ENCODE results near the gene FGR.
"Not testable (repeated sequence)": the region's sequence is repeated elsewhere in the genome, so short reads cannot be mapped to it uniquely, and the experiment has no call there.

FGR gene

DNA sequence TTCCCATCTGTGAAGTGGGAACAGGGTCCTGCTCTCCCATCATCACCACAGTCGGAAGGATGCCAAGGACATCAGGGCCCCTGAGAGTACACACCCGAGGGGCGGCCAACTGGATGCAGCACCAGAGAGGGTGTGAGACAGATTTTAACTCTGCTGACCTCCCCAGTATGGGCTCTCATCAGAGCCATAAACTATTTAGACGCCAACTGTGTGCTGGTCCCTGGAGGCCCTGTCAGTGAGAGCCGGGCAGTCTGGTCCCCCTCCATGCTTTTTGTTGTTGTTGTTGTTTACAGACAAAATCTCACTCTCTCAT lies 1.7 kb downstream of the FGR start:
- Histone ChIP-seq H3K9ac (ENCODE audit: low read length) (no peak overlapping the region), H3K27me3 (ENCODE audit: control insufficient read depth, insufficient read depth, low read length) (peaks cover 30% of the 10 kb centered on the region), H3K4me3 (ENCODE audit: low read depth, low read length) (no peak overlapping the region), H3K9me3 (ENCODE audit: control insufficient read depth, insufficient read depth, low read depth, low read length) (no peaks in the 10 kb centered on the region), H3K4me1 (ENCODE audit: control insufficient read depth, insufficient read depth, low read length) (peaks cover 34% of the 10 kb centered on the region), H3K27ac (ENCODE audit: low read depth, low read length) (no peak overlapping the region), H3K36me3 (ENCODE audit: control insufficient read depth, insufficient read depth, low read length) (no peaks in the 10 kb centered on the region)

DNA sequence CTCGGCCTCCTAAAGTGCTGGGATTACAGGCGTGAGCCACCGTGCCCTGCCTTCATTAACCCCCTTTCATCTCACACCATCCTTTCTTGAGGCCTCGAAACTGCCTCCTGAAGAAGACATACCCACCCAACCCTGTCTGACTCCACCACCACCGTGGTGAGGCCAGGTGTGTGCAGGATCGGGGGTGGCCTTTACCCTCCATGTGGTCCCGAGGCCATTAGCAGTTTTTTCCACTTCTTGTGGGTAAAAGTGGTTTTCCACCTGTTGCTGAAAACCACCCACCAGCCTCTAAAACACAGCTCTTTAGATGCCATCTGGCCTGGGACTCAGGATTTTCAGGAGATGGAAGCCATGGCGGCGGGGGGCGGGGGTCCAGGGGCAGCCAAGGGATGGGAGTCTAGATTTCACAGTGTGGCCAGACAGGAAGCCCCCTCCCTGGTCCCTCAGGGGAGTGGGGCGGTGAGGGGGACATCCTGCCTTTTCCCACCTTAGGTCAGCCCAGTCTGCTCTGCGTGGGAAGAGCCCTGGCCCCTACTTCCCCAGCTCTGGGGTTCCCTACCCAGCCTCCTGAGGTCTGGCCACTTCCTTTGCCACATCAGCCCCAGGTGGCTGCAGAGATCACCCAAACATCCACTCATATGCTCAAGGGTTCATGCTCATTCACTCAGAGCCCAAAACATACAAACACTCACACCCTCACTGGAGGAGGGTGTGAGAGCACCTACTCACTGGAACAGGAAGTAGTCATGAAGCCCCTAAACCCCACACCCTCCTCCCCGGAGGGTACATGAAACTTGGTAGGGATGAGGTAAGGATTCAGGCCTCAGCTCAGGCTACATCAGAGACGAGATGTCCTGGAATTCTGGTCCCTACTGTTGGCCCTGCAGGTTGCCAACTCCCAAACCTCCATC lies 2.3 kb downstream of the FGR start:
- Histone ChIP-seq H3K4me3 (ENCODE audit: low read depth, low read length) (no peak overlapping the region), H3K27ac (ENCODE audit: low read depth, low read length) (no peak overlapping the region), H3K9me3 (ENCODE audit: control insufficient read depth, insufficient read depth, low read depth, low read length) (no peaks in the 10 kb centered on the region), H3K36me3 (ENCODE audit: control insufficient read depth, insufficient read depth, low read length) (no peaks in the 10 kb centered on the region), H3K9ac (ENCODE audit: low read length) (no peak overlapping the region), H3K4me1 (ENCODE audit: control insufficient read depth, insufficient read depth, low read length) (peaks cover 34% of the 10 kb centered on the region), H3K27me3 (ENCODE audit: control insufficient read depth, insufficient read depth, low read length) (peaks cover 30% of the 10 kb centered on the region)

DNA sequence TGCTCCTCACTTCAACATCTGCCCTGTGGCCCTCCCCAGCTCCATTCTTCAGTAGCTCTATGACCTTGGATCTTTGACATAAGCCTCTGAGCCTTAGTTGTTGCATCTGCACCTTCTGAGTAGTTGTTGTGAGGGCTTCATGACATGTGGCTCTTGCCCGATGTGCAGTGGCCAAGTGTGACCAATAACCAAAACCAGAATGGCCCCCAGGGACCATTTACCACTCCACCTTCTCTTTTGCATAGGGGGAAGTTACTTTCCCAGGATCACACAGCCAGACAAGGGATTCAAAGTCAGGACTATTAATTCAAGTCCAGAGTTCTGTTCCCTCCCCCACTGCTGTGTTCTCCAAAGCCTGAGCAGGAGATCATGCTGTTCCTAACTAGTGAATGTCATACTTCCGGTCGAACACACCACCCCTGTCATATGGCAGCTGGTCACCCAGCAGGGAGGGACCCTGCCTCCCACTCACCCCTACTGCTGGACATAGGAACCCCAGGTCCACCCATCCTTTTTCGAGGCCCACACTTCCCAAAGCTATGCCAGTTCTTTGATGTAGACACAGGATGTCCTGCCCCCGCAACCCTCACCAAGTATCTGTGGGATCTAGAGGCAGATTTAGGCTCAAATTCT lies 4.0 kb downstream of the FGR start:
- Histone ChIP-seq H3K27ac (ENCODE audit: low read depth, low read length) (no peak overlapping the region), H3K4me3 (ENCODE audit: low read depth, low read length) (no peak overlapping the region), H3K36me3 (ENCODE audit: control insufficient read depth, insufficient read depth, low read length) (no peaks in the 10 kb centered on the region), H3K9me3 (ENCODE audit: control insufficient read depth, insufficient read depth, low read depth, low read length) (no peaks in the 10 kb centered on the region), H3K27me3 (ENCODE audit: control insufficient read depth, insufficient read depth, low read length) (peaks cover 30% of the 10 kb centered on the region), H3K4me1 (ENCODE audit: control insufficient read depth, insufficient read depth, low read length) (peaks cover 34% of the 10 kb centered on the region), H3K9ac (ENCODE audit: low read length) (no peak overlapping the region)

DNA sequence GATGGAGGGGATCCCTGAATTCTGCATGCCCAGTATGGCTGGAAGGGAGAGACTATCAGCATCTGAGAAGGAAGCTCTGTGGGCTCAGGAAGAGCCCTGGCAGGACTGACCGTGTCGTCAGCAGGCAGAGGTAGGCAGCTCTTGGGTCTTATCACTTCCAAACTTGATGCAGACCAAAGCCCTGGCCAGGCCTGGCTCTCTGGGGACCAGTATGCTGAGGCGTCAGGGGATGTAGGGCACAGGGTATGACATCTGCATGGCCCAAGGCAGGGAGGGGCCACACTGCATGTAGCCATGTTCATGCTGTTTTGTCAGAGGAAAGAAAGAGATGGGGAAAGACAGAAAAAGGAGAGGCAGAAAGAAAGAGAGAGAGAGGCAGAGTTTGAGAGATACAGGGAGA lies 6.3 kb downstream of the FGR start:
- no peaks in the 10 kb centered on the region for H3K36me3 ChIP-seq (ENCODE audit: control insufficient read depth, insufficient read depth, low read length)
- no peaks in the 10 kb centered on the region for H3K9me3 ChIP-seq (ENCODE audit: control insufficient read depth, insufficient read depth, low read depth, low read length)
- no peak overlapping the region for H3K27ac ChIP-seq (ENCODE audit: low read depth, low read length)
- H3K4me1 ChIP-seq (ENCODE audit: control insufficient read depth, insufficient read depth, low read length): peaks cover 30% of the 10 kb centered on the region
- H3K27me3 ChIP-seq (ENCODE audit: control insufficient read depth, insufficient read depth, low read length): peaks cover 11% of the 10 kb centered on the region
- H3K4me3 ChIP-seq (ENCODE audit: low read depth, low read length): no peak overlapping the region
- no peak overlapping the region for H3K9ac ChIP-seq (ENCODE audit: low read length)

DNA sequence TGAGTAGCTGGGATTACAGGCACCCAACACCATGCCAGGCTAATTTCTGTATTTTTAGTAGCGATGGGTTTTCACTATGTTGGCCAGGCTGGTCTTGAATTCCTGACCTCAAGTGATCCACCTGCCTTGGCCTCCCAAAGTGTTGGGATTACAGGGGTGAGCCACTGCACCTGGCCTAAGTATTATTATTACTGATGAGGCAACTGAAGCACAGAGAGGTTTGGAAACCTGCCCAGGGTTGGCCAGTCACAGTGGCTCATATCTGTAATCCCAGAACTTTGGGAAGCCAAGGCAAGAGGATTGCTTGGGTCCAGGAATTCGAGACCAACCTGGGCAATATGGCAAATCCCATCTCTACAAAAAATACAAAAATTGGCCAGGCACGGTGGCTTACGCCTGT lies 7.3 kb downstream of the FGR start:
- H3K4me1 ChIP-seq (ENCODE audit: control insufficient read depth, insufficient read depth, low read length): peaks cover 37% of the 10 kb centered on the region
- not testable (repeated sequence) for H3K36me3 ChIP-seq (ENCODE audit: control insufficient read depth, insufficient read depth, low read length); H3K27me3 ChIP-seq (ENCODE audit: control insufficient read depth, insufficient read depth, low read length); H3K27ac ChIP-seq (ENCODE audit: low read depth, low read length); H3K9me3 ChIP-seq (ENCODE audit: control insufficient read depth, insufficient read depth, low read depth, low read length); H3K4me3 ChIP-seq (ENCODE audit: low read depth, low read length); H3K9ac ChIP-seq (ENCODE audit: low read length)

- H3K27me3 ChIP-seq (ENCODE audit: control insufficient read depth, insufficient read depth, low read length): no peaks in the 10 kb centered on the region
- H3K4me1 ChIP-seq (ENCODE audit: control insufficient read depth, insufficient read depth, low read length): peaks cover 38% of the 10 kb centered on the region
- H3K4me3 ChIP-seq (ENCODE audit: low read depth, low read length): no peak overlapping the region
- H3K36me3 ChIP-seq (ENCODE audit: control insufficient read depth, insufficient read depth, low read length): no peaks in the 10 kb centered on the region
- no peak overlapping the region for H3K9ac ChIP-seq (ENCODE audit: low read length)
- no peaks in the 10 kb centered on the region for H3K9me3 ChIP-seq (ENCODE audit: control insufficient read depth, insufficient read depth, low read depth, low read length)
- no peak overlapping the region for H3K27ac ChIP-seq (ENCODE audit: low read depth, low read length)
Observed at GRCh38 chr1:27627061-27627460, 7.9 kb downstream of the FGR start.

GRCh38 chr1:27626031-27626935 lies 8.7 kb downstream of the FGR start:
- H3K4me3 ChIP-seq (ENCODE audit: low read depth, low read length): no peak overlapping the region
- no peaks in the 10 kb centered on the region for H3K36me3 ChIP-seq (ENCODE audit: control insufficient read depth, insufficient read depth, low read length)
- H3K4me1 ChIP-seq (ENCODE audit: control insufficient read depth, insufficient read depth, low read length): peaks cover 37% of the 10 kb centered on the region
- H3K9me3 ChIP-seq (ENCODE audit: control insufficient read depth, insufficient read depth, low read depth, low read length): no peaks in the 10 kb centered on the region
- no peak overlapping the region for H3K27ac ChIP-seq (ENCODE audit: low read depth, low read length)
- no peaks in the 10 kb centered on the region for H3K27me3 ChIP-seq (ENCODE audit: control insufficient read depth, insufficient read depth, low read length)
- H3K9ac ChIP-seq (ENCODE audit: low read length): no peak overlapping the region

DNA sequence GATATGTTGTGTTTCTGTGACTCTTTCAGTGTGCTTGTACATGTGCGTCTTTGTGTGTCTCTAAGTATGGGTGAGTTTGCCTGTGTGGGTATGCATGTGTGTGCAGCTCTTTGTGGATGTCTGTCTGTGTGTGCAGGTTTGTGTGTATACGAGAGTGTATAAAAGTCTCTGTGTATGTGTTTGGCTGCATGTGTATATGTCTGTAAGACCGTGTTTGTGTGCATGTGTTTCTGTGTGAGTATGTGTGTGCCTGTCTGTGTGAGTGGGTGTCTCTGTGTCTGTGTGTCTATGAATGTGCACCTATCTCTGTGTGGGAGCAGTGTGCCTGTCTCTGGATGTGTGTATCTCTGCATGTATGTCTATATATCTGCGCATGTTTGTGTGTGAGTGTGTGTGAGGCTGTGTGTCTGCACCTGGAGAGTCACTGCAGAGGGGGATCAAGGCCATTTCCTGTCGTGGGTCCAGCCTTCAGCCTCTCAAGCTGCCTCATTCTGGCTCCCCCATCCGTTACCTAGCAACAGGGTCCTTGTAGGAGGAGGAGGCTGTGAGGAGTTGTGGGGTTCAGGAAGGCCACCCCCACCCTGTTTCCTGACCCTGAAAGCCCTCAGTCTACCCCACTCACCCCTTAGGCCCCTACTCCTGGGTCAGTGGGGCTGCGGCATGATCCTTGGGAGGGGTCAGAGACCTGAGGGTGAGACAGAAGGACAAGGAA lies 10.4 kb downstream of the FGR start:
- H3K9ac ChIP-seq (ENCODE audit: low read length): no peak overlapping the region
- no peaks in the 10 kb centered on the region for H3K9me3 ChIP-seq (ENCODE audit: control insufficient read depth, insufficient read depth, low read depth, low read length)
- no peaks in the 10 kb centered on the region for H3K27me3 ChIP-seq (ENCODE audit: control insufficient read depth, insufficient read depth, low read length)
- H3K4me3 ChIP-seq (ENCODE audit: low read depth, low read length): no peak overlapping the region
- no peaks in the 10 kb centered on the region for H3K36me3 ChIP-seq (ENCODE audit: control insufficient read depth, insufficient read depth, low read length)
- no peak overlapping the region for H3K27ac ChIP-seq (ENCODE audit: low read depth, low read length)
- H3K4me1 ChIP-seq (ENCODE audit: control insufficient read depth, insufficient read depth, low read length): peaks cover 30% of the 10 kb centered on the region

DNA sequence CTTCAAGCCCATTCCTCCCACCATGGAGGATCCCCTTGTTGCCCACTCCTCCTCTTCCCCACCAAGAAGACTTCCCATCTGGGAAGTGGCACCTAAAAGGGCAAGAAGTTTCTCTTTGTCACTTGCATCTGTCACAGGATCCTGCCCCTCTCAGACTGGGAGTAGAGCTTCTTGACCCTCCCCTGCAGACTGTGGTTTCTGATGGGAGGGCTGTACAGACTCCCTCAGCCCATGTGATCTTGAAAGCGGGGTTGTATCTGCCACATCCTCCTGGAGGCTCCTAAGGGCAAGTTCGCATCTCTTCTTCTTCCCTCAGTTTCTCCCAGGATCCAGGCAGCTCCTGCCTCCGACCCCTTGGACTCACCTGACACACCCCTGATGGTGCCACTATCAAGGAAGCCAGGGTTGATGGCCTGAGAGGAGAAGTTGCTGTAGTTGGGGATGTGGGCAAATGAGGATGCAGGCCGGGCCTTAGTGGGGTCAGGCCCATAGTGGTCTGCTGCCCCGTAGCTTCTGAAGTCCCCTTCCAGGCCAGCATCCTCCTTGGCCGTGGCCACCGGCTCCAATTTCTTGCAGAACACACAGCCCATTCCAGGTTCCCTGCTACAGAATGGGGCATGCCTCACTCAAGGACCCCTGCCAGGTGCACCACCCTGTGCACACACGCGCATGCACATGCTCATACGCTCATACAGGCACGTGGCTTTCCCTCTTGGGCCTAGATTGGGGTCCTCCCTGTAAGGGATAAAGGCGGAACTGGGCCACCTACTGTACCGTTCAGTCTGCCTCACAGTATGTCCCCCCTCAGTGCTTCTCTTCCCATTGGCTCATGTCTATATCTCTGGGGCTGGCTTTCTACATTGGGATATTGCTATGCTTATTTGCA lies 11.4 kb downstream of the FGR start:
- H3K4me1 ChIP-seq (ENCODE audit: control insufficient read depth, insufficient read depth, low read length): peaks cover 21% of the 10 kb centered on the region
- no peak overlapping the region for H3K27ac ChIP-seq (ENCODE audit: low read depth, low read length)
- no peaks in the 10 kb centered on the region for H3K27me3 ChIP-seq (ENCODE audit: control insufficient read depth, insufficient read depth, low read length)
- H3K4me3 ChIP-seq (ENCODE audit: low read depth, low read length): no peak overlapping the region
- no peaks in the 10 kb centered on the region for H3K9me3 ChIP-seq (ENCODE audit: control insufficient read depth, insufficient read depth, low read depth, low read length)
- H3K9ac ChIP-seq (ENCODE audit: low read length): no peak overlapping the region
- H3K36me3 ChIP-seq (ENCODE audit: control insufficient read depth, insufficient read depth, low read length): no peaks in the 10 kb centered on the region

DNA sequence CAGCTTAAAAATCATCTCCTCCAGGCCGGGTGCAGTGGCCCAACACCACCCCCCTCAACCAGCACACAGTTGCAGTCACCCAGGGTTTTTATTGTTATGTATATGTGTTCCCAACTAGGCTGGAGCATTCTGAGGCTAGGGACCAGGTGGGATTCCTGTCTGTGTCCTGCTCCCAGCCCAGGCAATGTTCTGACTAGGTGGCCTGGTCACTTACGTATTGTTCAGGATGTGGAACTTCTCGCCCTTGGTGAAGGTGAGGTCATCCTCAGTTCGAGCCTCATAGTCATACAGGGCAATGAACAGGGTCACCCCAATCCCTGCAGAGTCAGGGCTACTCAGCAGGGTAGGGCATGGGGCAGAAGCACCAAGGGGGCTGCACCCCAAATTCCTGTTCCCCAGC lies 12.2 kb downstream of the FGR start:
- H3K4me1 ChIP-seq (ENCODE audit: control insufficient read depth, insufficient read depth, low read length): peaks cover 19% of the 10 kb centered on the region
- no peak overlapping the region for H3K9ac ChIP-seq (ENCODE audit: low read length)
- no peaks in the 10 kb centered on the region for H3K9me3 ChIP-seq (ENCODE audit: control insufficient read depth, insufficient read depth, low read depth, low read length)
- no peaks in the 10 kb centered on the region for H3K36me3 ChIP-seq (ENCODE audit: control insufficient read depth, insufficient read depth, low read length)
- no peak overlapping the region for H3K4me3 ChIP-seq (ENCODE audit: low read depth, low read length)
- H3K27me3 ChIP-seq (ENCODE audit: control insufficient read depth, insufficient read depth, low read length): no peaks in the 10 kb centered on the region
- no peak overlapping the region for H3K27ac ChIP-seq (ENCODE audit: low read depth, low read length)
